Heart left ventricle (tissue), 16 donors: ENCODE measurements around the gene HCAR3. TPM values are rescaled to one million over a fixed set of nuclear protein-coding genes. Genes with fewer than 3 reads are reported as not detected.

Source experiments
- ATAC-seq, 4 donors: fragments of 200-7000 bp; cut with Tn5 transposase; one replicate each; pipeline ENCODE4 v1.9.1; 2020 to 2022; ENCODE audit warnings: moderate library complexity in 4 of 4, mild to moderate bottlenecking in 3 of 4, moderate number of reproducible peaks in 1 of 4
- DNase-seq, 5 donors: peaks; one replicate each; pipeline ENCODE4 v3.0.0-alpha.2; 2020
- H3K27ac ChIP-seq, 12 donors: fragments of 200-600 bp; sonication (generic) in 4 of 12; one replicate each; pipeline versions ENCODE4 v1.5.0 to v1.8.0; 2016 to 2022; ENCODE audit warnings: mild to moderate bottlenecking in 2 of 12
- H3K27me3 ChIP-seq, 9 donors: fragments of 200-600 bp; sonication (generic) in 2 of 9; one replicate each; pipeline versions ENCODE4 v1.5.1 to v1.8.0; 2016 to 2022; ENCODE audit warnings: mild to moderate bottlenecking in 3 of 9
- H3K36me3 ChIP-seq, 9 donors: fragments of 200-600 bp; sonication (generic) in 2 of 9; one replicate each; pipeline versions ENCODE4 v1.5.0 to v1.8.0; 2018 to 2022; ENCODE audit warnings: mild to moderate bottlenecking in 2 of 9
- H3K4me1 ChIP-seq, 12 donors: fragments of 200-600 bp; sonication (generic) in 4 of 12; one replicate each; pipeline versions ENCODE4 v1.5.0 to v1.8.0; 2016 to 2022; ENCODE audit warnings: mild to moderate bottlenecking in 3 of 12
- H3K4me3 ChIP-seq, 12 donors: fragments of 200-600 bp; sonication (generic) in 4 of 12; one replicate each; pipeline versions ENCODE4 v1.5.0 to v1.8.0; 2017 to 2022; ENCODE audit warnings: mild to moderate bottlenecking in 9 of 12, moderate library complexity in 4 of 12
- H3K9me3 ChIP-seq, 12 donors: fragments of 200-600 bp; sonication (generic) in 4 of 12; one replicate each; pipeline versions ENCODE4 v1.5.0 to v1.8.0; 2016 to 2022; ENCODE audit warnings: mild to moderate bottlenecking in 1 of 12
- POLR2A ChIP-seq, 2 donors: fragments of 450-650 bp; IDR thresholded peaks; one replicate each; pipeline ENCODE4 v1.6.1; 2017; ENCODE audit warnings: antibody characterized with exemption in 2 of 2, mild to moderate bottlenecking in 2 of 2, moderate library complexity in 2 of 2
- WGBS, 4 donors: extraction: QIAGEN DNeasy Blood & Tissue Kit in 2 of 4; methylation state at CpG; one replicate each; pipeline versions ENCODE4 v1.1.5 to v1.1.7; 2013 to 2018; 5-methylcytosine and 5-hydroxymethylcytosine counted together
- intact Hi-C, 10 donors: fragments of 100-400 bp; cut with DNase I; formaldehyde crosslinking; loops; one replicate each; pipeline versions ENCODE4 v1.11.1 to v1.14.2; 2022
- polyA plus RNA-seq, 2 donors: library from polyadenylated mRNA; stranded (reverse); fragments of 200-250 nt; gene quantifications; one replicate each; pipeline ENCODE4 v1.2.3, GENCODE V29; 2013
- total RNA-seq, 9 donors: library from RNA; depleted of rRNA in 2 of 9; stranded (reverse); fragments of >200 nt in 2 of 9; fragmentation: NEBNext Ultra II Directional in 3 of 9; extraction: Animal tissue kit (Norgen Biotek cat#: 25700) in 3 of 9; gene quantifications; one replicate each; pipeline versions ENCODE4 v1.1.0 to v1.2.4, GENCODE V29; 2016 to 2023
- TF ChIP-seq, protein P1 (sequence below), 12 donors: fragments of 200-600 bp; sonication (generic) in 4 of 12; IDR thresholded peaks; one replicate each; pipeline versions ENCODE4 v1.5.0 to v1.8.0; 2018 to 2022; ENCODE audit warnings: antibody characterized with exemption in 12 of 12, mild to moderate bottlenecking in 5 of 12
- donor health status: ischemic (EF 13 %, LVEDD 7.1; RV severe dilation, severe dysfunction).
- donor health status: healthy with polysubstance abuse.
- donor health status: DM: no; HTN: yes; CAD: no.
- donor health status: DM: no; HTN: no; CAD: no.
- donor health status: ischemic (EF 25% LVEDD 6.9; RV normal size, moderate dysfunction).
- donor health status: ischemic (EF 25% LVEDD 5.7; RV mildly dilated, moderate dysfunction).
- donor health status: healthy.
- donor health status: DM: yes; HTN: yes; CAD: no.
- donor health status: ischemic (EF 35%, LVEDD 5.7; RV mildly dilated, moderate dysfunction).
- donor health status: nonischemic (EF 11% LVEDD 7.7; RV severe dilation, severe dysfunction).
- donor health status: DM: yes; HTN: yes; CAD: no.
- donor health status: PGD.
- donor health status: ischemic (EF 29% LVEDD 5.4; RV normal size, mild dysfunction).
- donor health status: nonischemic (EF 23%, LVEDD 6.1; RV moderate dilation, normal function).

The HCAR3 gene
- total and polyA plus RNA-seq, 11 donors = 0.10 to 1.1 (median 0.26) TPM; not detected in 5

DNA sequence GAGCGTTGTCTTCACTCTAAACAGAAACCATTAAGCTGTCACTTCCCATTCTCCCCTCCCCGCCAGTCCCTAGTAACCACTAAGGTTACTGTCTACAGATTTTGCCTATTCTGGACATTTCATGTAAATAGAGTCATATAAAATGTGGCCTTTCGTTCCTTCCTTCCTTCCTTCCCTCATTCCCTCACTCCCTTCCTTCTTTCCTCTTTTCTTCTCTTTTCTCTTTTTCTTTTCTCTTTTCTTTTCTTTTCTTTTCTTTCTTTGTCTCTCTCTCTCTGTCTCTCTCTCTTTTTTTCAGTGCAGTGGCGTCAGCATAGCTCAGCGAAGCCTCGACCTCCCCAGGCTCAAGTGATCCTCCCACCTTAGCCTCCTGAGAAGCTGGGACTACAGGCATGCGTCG, 51.3 kb downstream of the HCAR3 start:
- intact Hi-C loops = no loop called here
- Histone ChIP-seq H3K4me3 (no peak overlapping the region), H3K36me3 (no peaks in the 10 kb centered on the region), H3K27me3 (no peaks in the 10 kb centered on the region), H3K27ac (no peak overlapping the region), H3K9me3 (no peaks in the 10 kb centered on the region), H3K4me1 (no peaks in the 10 kb centered on the region)
- 84 to 90% (median 88%) methylated on average over 8 of the region's 8 CpGs for WGBS, 4 donors
- TF ChIP-seq, protein P1, sequence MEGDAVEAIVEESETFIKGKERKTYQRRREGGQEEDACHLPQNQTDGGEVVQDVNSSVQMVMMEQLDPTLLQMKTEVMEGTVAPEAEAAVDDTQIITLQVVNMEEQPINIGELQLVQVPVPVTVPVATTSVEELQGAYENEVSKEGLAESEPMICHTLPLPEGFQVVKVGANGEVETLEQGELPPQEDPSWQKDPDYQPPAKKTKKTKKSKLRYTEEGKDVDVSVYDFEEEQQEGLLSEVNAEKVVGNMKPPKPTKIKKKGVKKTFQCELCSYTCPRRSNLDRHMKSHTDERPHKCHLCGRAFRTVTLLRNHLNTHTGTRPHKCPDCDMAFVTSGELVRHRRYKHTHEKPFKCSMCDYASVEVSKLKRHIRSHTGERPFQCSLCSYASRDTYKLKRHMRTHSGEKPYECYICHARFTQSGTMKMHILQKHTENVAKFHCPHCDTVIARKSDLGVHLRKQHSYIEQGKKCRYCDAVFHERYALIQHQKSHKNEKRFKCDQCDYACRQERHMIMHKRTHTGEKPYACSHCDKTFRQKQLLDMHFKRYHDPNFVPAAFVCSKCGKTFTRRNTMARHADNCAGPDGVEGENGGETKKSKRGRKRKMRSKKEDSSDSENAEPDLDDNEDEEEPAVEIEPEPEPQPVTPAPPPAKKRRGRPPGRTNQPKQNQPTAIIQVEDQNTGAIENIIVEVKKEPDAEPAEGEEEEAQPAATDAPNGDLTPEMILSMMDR (IDR thresholded peaks at IDR 0.05) = no peak
- no peak for TF ChIP-seq POLR2A (IDR thresholded peaks at IDR 0.05)
- DNase-seq (no peak), ATAC-seq (no peak)

Other genes with a start within 250 kb of the HCAR3 start
- 10 to 100 TPM in 2 of 9 donors, 1 to 10 TPM in 7; 6.4 to 14.3 (median 8.0) TPM for gene ZCCHC8, start 215.9 kb downstream of the HCAR3 start, total RNA-seq
- 10 to 100 TPM in 1 of 2 donors, 1 to 10 TPM in 1; 7.1 to 11.0 TPM for gene ZCCHC8, start 215.9 kb downstream of the HCAR3 start, polyA plus RNA-seq
- 10 to 100 TPM; 31.1 to 46.5 (median 35.4) TPM for gene RSRC2, start 189.9 kb downstream of the HCAR3 start, total RNA-seq
- gene RSRC2, start 189.9 kb downstream of the HCAR3 start, polyA plus RNA-seq = 10 to 100 TPM; 34.1 to 34.8 TPM
- gene KNTC1, start 189.6 kb downstream of the HCAR3 start, total RNA-seq = 10 to 100 TPM in 1 of 9 donors, 1 to 10 TPM in 8; 2.2 to 10.4 (median 2.9) TPM
- gene KNTC1, start 189.6 kb downstream of the HCAR3 start, polyA plus RNA-seq = 1 to 10 TPM; 2.1 to 2.5 TPM
- 1 to 10 TPM in 1 of 9 donors, under 1 TPM in 2, not detected in 6; 0.69 to 4.3 (median 0.75) TPM for gene HCAR2, start 13.5 kb downstream of the HCAR3 start, total RNA-seq
- gene HCAR2, start 13.5 kb downstream of the HCAR3 start, polyA plus RNA-seq = under 1 TPM; 0.11 to 0.42 TPM
- 1 to 10 TPM in 1 of 9 donors, under 1 TPM in 3, not detected in 5; 0.08 to 1.4 (median 0.31) TPM for gene HCAR1, start 14.0 kb upstream of the HCAR3 start, total RNA-seq
- under 1 TPM in 1 of 2 donors, not detected in 1; 0.10 TPM for gene HCAR1, start 14.0 kb upstream of the HCAR3 start, polyA plus RNA-seq
- gene DENR, start 36.0 kb upstream of the HCAR3 start, total RNA-seq = 10 to 100 TPM; 13.3 to 32.7 (median 26.3) TPM
- gene DENR, start 36.0 kb upstream of the HCAR3 start, polyA plus RNA-seq = 10 to 100 TPM; 14.4 to 31.9 TPM
- gene CCDC62, start 57.8 kb upstream of the HCAR3 start, total RNA-seq = 1 to 10 TPM in 1 of 9 donors, under 1 TPM in 8; 0.40 to 1.1 (median 0.76) TPM
- gene CCDC62, start 57.8 kb upstream of the HCAR3 start, polyA plus RNA-seq = under 1 TPM; 0.11 to 0.12 TPM
- gene HIP1R, start 118.6 kb upstream of the HCAR3 start, total RNA-seq = 10 to 100 TPM; 14.9 to 49.5 (median 19.6) TPM
- gene HIP1R, start 118.6 kb upstream of the HCAR3 start, polyA plus RNA-seq = 10 to 100 TPM; 19.1 to 31.4 TPM
- 10 to 100 TPM; 14.5 to 51.2 (median 22.7) TPM for gene VPS37B, start 179.3 kb upstream of the HCAR3 start, total RNA-seq
- 10 to 100 TPM; 17.4 to 21.7 TPM for gene VPS37B, start 179.3 kb upstream of the HCAR3 start, polyA plus RNA-seq
- gene ABCB9, start 249.7 kb upstream of the HCAR3 start, total RNA-seq = 1 to 10 TPM; 3.1 to 8.6 (median 4.7) TPM
- gene ABCB9, start 249.7 kb upstream of the HCAR3 start, polyA plus RNA-seq = 1 to 10 TPM; 3.1 to 3.3 TPM